Keratinocyte (primary cell): ENCODE measurements around the gene HSD17B1. TPM values are rescaled to one million over a fixed set of nuclear protein-coding genes. Genes with fewer than 3 reads are reported as not detected.

ENCODE experiments used
- DNase-seq: peaks from one replicate; pipeline ENCODE4 v3.0.0-alpha.2; 2011; ENCODE audit warnings: low read depth, missing footprints, low spot score
- FAIRE-seq: peaks from 2 replicates; lab custom pipeline; 2011; peaks lifted over from hg19 to GRCh38; lab: Jason Lieb, UNC
- H2AFZ ChIP-seq: 2 replicates; pipeline ENCODE4 v1.6.0; 2012; ENCODE audit warnings: low read length, control low read depth, inconsistent platforms; ENCODE audit not compliant: control insufficient read depth
- H3K27ac ChIP-seq: 2 replicates; pipeline ENCODE4 v1.5.1; 2011; ENCODE audit warnings: low read length; ENCODE audit not compliant: control insufficient read depth, insufficient read depth
- H3K27me3 ChIP-seq: 3 replicates; pipeline ENCODE4 v1.6.0; 2011; ENCODE audit warnings: low read length; ENCODE audit not compliant: control insufficient read depth, insufficient read depth; ENCODE audit errors: extremely low read depth
- H3K36me3 ChIP-seq, 2 experiments: 2 replicates in 1 of 2; 3 replicates in 1 of 2; pipeline ENCODE4 v1.5.1; 2011; ENCODE audit warnings: low read length in 2 of 2, mild to moderate bottlenecking in 1 of 2; ENCODE audit not compliant: control insufficient read depth in 2 of 2, insufficient read depth in 2 of 2; ENCODE audit errors: extremely low read depth in 1 of 2
- H3K4me1 ChIP-seq: 3 replicates; pipeline ENCODE4 v1.5.1; 2011; ENCODE audit warnings: low read length; ENCODE audit not compliant: control insufficient read depth, insufficient read depth; ENCODE audit errors: extremely low read depth
- H3K4me2 ChIP-seq: 3 replicates; pipeline ENCODE4 v1.6.0; 2011; ENCODE audit warnings: low read depth, low read length; ENCODE audit not compliant: control insufficient read depth, insufficient read depth; ENCODE audit errors: extremely low read depth
- H3K4me3 ChIP-seq, 3 experiments: fragments of 200-600 bp in 1 of 3; sonication (generic) in 1 of 3; 2 replicates in 2 of 3; 3 replicates in 1 of 3; pipeline ENCODE4 v1.5.1; 2011 to 2016; ENCODE audit warnings: low read length in 3 of 3, mild to moderate bottlenecking in 3 of 3, control low read depth in 2 of 3, inconsistent platforms in 1 of 3, low read depth in 1 of 3, mixed read lengths in 1 of 3, mixed run types in 1 of 3, moderate library complexity in 1 of 3; ENCODE audit not compliant: control insufficient read depth in 2 of 3, insufficient read depth in 2 of 3; ENCODE audit errors: extremely low read depth in 1 of 3
- H3K79me2 ChIP-seq: 2 replicates; pipeline ENCODE4 v1.6.0; 2012; ENCODE audit warnings: low read length; ENCODE audit not compliant: control insufficient read depth, insufficient read depth
- H3K9ac ChIP-seq: 3 replicates; pipeline ENCODE4 v1.6.0; 2011; ENCODE audit warnings: low read length; ENCODE audit not compliant: control insufficient read depth, insufficient read depth; ENCODE audit errors: extremely low read depth
- H3K9me1 ChIP-seq: 3 replicates; pipeline ENCODE4 v1.6.0; 2011; ENCODE audit warnings: low read length; ENCODE audit not compliant: control insufficient read depth, insufficient read depth; ENCODE audit errors: extremely low read depth
- H3K9me3 ChIP-seq: 2 replicates; pipeline ENCODE4 v1.5.1; 2012; ENCODE audit warnings: low read depth, low read length; ENCODE audit not compliant: control insufficient read depth
- H4K20me1 ChIP-seq: 3 replicates; pipeline ENCODE4 v1.6.0; 2011; ENCODE audit warnings: low read length; ENCODE audit not compliant: control insufficient read depth, insufficient read depth; ENCODE audit errors: extremely low read depth
- EZH2 ChIP-seq: IDR thresholded peaks from one replicate; pipeline ENCODE4 v1.6.1; 2012; ENCODE audit warnings: inconsistent platforms, mild to moderate bottlenecking, low read length, moderate library complexity
- dilution Hi-C: fragments of 300-500 bp; cut with MboI; formaldehyde crosslinking; loops from one replicate; pipeline ENCODE4 v1.7.0; 2020; ENCODE audit warnings: low sequenced_read_pairs; ENCODE audit not compliant: extremely low pct_ligation_motif_present
- polyA plus RNA-seq, 5 experiments: library from polyadenylated mRNA; depleted of rRNA in 3 of 5; stranded (reverse) in 3 of 5; stranded (forward) in 1 of 5; unstranded in 1 of 5; fragments of >200 nt; gene quantifications; 1 replicate in 1 of 5; 2 replicates in 3 of 5; 3 replicates in 1 of 5; pipeline versions ENCODE4 v1.2.1 to v1.2.3, GENCODE V29; 2011 to 2012; ENCODE audit warnings: missing spikeins in 2 of 5, low read depth in 1 of 5, low replicate concordance in 1 of 5
- TF ChIP-seq, protein P1 (sequence below), 3 experiments: IDR thresholded peaks in 1 of 3; conservative IDR thresholded peaks in 1 of 3; optimal IDR thresholded peaks in 1 of 3; 2 replicates in 2 of 3; 3 replicates in 1 of 3; pipeline versions ENCODE3 to v1.5.1; 2011; ENCODE audit warnings: low read length in 3 of 3, mild to moderate bottlenecking in 3 of 3, moderate library complexity in 2 of 3, control low read depth in 1 of 3, inconsistent platforms in 1 of 3; ENCODE audit not compliant: insufficient read depth in 2 of 3; ENCODE audit errors: extremely low read depth in 1 of 3

Gene HSD17B1
- polyA plus RNA-seq, 1 donor (not counting 4 experiments of a cell fraction or from before 2014, with no cell fraction given) = 5.3 TPM

DNA sequence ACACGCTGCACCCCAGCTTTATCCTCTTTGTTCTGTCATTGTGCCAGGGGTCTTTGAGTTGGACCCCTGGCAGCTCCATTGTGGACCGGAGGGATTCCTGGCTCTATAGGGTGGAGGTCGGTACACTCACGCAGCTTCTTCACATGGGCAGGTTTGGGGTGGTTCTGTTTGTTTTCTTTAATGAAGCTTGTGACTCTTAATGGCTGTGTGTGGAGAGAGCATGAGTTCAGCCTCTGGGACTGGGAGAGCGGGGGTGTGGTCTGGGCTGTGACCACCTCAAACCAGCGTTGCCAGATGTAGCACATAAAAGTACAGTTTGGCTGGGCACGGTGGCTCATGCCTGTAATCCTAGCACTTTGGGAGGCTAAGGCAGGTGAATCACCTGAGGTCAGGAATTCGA lies 37.9 kb upstream of the HSD17B1 start:
- FAIRE-seq = no peak
- Histone ChIP-seq H3K4me3 (no peak overlapping the region), H3K27ac (no peak overlapping the region), H2AFZ (no peak overlapping the region), H3K27me3 (no peaks in the 10 kb centered on the region), H4K20me1 (no peaks in the 10 kb centered on the region), H3K4me2 (no peak overlapping the region), H3K9ac (no peak overlapping the region), H3K4me1 (peaks cover 26% of the 10 kb centered on the region), H3K79me2 (no peaks in the 10 kb centered on the region), H3K36me3 (peaks cover 13 to 22% of the 10 kb centered on the region in 2 experiments), H3K9me3 (no peaks in the 10 kb centered on the region), H3K9me1 (no peaks in the 10 kb centered on the region)
- dilution Hi-C loops = loop anchor here (25.0 kb wide), 1 partner anchor 203 kb away; no protein-coding TSS in a partner anchor
- no peak for DNase-seq
- TF ChIP-seq, protein P1, sequence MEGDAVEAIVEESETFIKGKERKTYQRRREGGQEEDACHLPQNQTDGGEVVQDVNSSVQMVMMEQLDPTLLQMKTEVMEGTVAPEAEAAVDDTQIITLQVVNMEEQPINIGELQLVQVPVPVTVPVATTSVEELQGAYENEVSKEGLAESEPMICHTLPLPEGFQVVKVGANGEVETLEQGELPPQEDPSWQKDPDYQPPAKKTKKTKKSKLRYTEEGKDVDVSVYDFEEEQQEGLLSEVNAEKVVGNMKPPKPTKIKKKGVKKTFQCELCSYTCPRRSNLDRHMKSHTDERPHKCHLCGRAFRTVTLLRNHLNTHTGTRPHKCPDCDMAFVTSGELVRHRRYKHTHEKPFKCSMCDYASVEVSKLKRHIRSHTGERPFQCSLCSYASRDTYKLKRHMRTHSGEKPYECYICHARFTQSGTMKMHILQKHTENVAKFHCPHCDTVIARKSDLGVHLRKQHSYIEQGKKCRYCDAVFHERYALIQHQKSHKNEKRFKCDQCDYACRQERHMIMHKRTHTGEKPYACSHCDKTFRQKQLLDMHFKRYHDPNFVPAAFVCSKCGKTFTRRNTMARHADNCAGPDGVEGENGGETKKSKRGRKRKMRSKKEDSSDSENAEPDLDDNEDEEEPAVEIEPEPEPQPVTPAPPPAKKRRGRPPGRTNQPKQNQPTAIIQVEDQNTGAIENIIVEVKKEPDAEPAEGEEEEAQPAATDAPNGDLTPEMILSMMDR (optimal IDR thresholded peaks at IDR 0.05 in 1 of 3, IDR thresholded peaks at IDR 0.05 in 1 of 3, conservative IDR thresholded peaks at IDR 0.05 in 1 of 3; ENCODE audit: extremely low read depth in 1 of 3, insufficient read depth in 2 of 3, low read length in 3 of 3) = no peak
- TF ChIP-seq EZH2 = no peak

- DNase-seq (no peak), FAIRE-seq (peak; percentile 87)
- peaks cover 10 to 19% of the 10 kb centered on the region in 2 experiments for H3K36me3 ChIP-seq
- peak overlapping the region; percentile 91 for H3K27ac ChIP-seq
- dilution Hi-C loops = loop anchor here (25.0 kb wide), 1 partner anchor 205 kb away; no protein-coding TSS in a partner anchor
- no peak overlapping the region for H3K9ac ChIP-seq
- H2AFZ ChIP-seq = no peak overlapping the region
- H3K9me3 ChIP-seq = no peaks in the 10 kb centered on the region
- H3K4me1 ChIP-seq = peaks cover 41% of the 10 kb centered on the region
- no peaks in the 10 kb centered on the region for H3K27me3 ChIP-seq
- H3K4me3 ChIP-seq = no peak overlapping the region
- TF ChIP-seq EZH2 = no peak
- TF ChIP-seq, protein P1 (optimal IDR thresholded peaks at IDR 0.05 in 1 of 3, IDR thresholded peaks at IDR 0.05 in 1 of 3, conservative IDR thresholded peaks at IDR 0.05 in 1 of 3; ENCODE audit: extremely low read depth in 1 of 3, insufficient read depth in 2 of 3, low read length in 3 of 3) = peak; percentile 96 to 99 (median 99)
- H3K9me1 ChIP-seq = no peaks in the 10 kb centered on the region
- no peak overlapping the region for H3K4me2 ChIP-seq
- H4K20me1 ChIP-seq = no peaks in the 10 kb centered on the region
- H3K79me2 ChIP-seq = no peaks in the 10 kb centered on the region
Observed at GRCh38 chr17:42517516-42517915, 35.2 kb upstream of the HSD17B1 start.
